Measurements from ENCODE around the gene GNAT2. TPM values are rescaled to one million over a fixed set of nuclear protein-coding genes. Genes with fewer than 3 reads are reported as not detected.

Gene GNAT2
- total and polyA plus RNA-seq, 7 donors = 0.10 TPM; not detected in 6

DNA sequence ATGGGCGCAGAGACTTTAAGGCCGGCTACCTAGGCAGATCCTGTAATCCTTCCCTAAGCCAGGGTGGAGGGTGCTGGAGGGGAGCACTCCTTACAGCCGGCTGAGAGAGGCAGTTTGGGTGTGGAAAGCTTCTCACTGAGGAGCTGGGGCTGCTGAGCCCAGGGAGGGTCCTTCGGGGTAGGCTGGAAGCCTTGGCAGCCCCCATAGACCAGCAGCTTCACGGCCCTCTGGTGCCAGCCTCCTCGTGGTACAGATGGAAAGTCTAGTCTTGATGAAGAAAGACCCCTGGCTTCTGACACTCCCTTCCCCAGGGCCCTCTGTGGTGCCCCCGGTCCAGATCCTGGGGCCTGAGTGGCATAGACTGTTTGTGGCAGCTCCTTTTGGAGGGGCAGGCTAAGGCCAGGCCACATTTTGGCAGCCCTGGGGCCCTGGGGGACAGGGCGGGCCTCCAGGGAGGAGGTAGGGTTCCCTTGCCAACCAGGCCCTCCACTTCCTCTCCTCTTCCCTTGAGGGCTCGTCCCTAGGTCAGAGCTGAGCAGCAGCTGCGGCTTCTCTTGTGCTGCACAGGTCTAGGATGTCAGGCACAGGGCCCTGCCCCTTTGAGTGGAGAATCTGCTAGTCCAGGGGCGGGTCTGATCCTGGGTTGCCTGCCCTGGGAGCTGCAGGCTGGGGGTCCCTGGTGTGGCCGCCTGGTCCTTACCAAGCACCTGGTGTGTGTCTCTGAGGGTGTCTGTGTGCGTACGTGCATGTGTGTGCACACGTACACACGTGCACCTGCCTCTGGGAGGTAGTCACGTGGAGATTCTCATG, 5.0 kb upstream of the GNAT2 start:
- intact Hi-C loops (cut with DNase I) = no loop called here
- Histone ChIP-seq H3K9me3 (no peaks in the 10 kb centered on the region), H3K36me3 (peaks cover 11 to 33% (median 23%) of the 10 kb centered on the region in 4 donors), H3K4me1 (peaks cover 0 to 47% (median 37%) of the 10 kb centered on the region in 4 donors), H3K27ac (peak overlapping the region; percentile 0 to 38 (median 29)), H3K4me3 (no peak overlapping the region), H3K27me3 (no peaks in the 10 kb centered on the region)
- no peak for TF ChIP-seq EP300 (IDR thresholded peaks at IDR 0.05)
- TF ChIP-seq CTCF (IDR thresholded peaks at IDR 0.05) = no peak
- no peak for TF ChIP-seq POLR2AphosphoS5 (IDR thresholded peaks at IDR 0.05)
- TF ChIP-seq POLR2A (IDR thresholded peaks at IDR 0.05) = no peak
- DNase-seq = no peak
- 62 to 85% methylated on average over 17 of the region's 17 CpGs for WGBS, 2 donors

DNA sequence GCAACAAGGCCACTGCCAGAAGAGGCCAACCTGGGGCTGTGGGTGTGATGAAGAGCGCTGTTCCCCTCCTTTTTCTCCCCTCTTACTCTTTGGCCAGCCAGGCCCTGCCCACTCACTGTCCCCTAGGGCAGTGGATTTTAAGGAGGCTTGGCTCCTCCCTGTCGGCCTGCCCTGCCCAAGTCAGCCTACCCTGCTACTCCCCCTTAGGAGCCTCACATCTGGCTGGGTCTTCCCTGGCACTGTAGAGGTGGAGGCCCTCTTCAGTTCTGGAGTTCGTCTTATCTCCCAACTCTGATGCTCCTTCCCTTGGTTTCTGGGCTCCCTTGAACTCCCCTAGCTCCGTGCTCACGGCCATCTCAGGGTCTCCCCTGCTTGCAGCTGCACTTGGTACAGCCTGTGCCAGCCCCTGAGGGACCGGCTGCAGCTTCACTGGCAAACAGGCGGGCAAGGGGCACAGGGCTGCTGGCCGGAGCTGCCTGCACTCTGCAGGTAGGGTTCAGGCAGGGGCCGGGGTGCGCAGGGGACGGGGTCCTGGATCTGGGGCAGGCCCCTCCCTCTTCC, 4.3 kb upstream of the GNAT2 start:
- DNase-seq = no peak
- H3K4me3 ChIP-seq = no peak overlapping the region
- peak overlapping the region in 3 of 4 donors; percentile 0 to 31 (median 27) for H3K27ac ChIP-seq
- H3K4me1 ChIP-seq = peaks cover 0 to 54% (median 43%) of the 10 kb centered on the region in 4 donors
- no peaks in the 10 kb centered on the region for H3K27me3 ChIP-seq
- TF ChIP-seq EP300 (IDR thresholded peaks at IDR 0.05) (no peak), POLR2A (IDR thresholded peaks at IDR 0.05) (no peak), POLR2AphosphoS5 (IDR thresholded peaks at IDR 0.05) (no peak), CTCF (IDR thresholded peaks at IDR 0.05) (no peak)
- intact Hi-C loops (cut with DNase I) = no loop called here
- no peaks in the 10 kb centered on the region for H3K9me3 ChIP-seq
- whole genome bisulfite sequencing, 2 donors = 66 to 87% methylated on average over 11 of the region's 11 CpGs
- H3K36me3 ChIP-seq = peaks cover 6 to 25% (median 16%) of the 10 kb centered on the region in 4 donors

DNA sequence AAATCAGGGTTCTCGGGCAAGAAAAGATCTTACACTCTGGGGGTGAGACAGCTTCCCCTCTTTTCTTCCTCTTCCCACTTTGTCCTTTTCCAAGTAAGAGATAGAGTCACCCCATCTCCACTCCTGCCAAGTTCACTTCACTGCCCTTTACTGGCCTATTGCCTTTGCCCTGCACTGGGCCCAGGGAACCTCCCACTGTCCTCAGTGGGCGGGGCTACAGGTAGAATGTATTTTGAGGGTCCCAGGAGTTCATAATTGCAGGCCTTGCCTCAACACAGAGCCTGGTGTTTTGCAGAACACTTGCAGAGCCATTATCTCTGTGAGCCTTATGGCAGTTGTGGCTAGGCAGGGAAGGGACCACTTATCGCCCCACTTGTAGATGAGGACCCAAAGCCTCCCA, 3.5 kb upstream of the GNAT2 start:
- no peak for DNase-seq
- Histone ChIP-seq H3K36me3 (peaks cover 5 to 19% (median 9%) of the 10 kb centered on the region in 4 donors), H3K27ac (no peak overlapping the region), H3K4me3 (no peak overlapping the region), H3K27me3 (no peaks in the 10 kb centered on the region), H3K4me1 (peaks cover 0 to 54% (median 43%) of the 10 kb centered on the region in 4 donors), H3K9me3 (no peaks in the 10 kb centered on the region)
- TF ChIP-seq CTCF (IDR thresholded peaks at IDR 0.05) (no peak), POLR2AphosphoS5 (IDR thresholded peaks at IDR 0.05) (no peak), EP300 (IDR thresholded peaks at IDR 0.05) (no peak), POLR2A (IDR thresholded peaks at IDR 0.05) (no peak)
- WGBS, 2 donors = 91 to 93% methylated on average over 3 of the region's 3 CpGs
- intact Hi-C loops (cut with DNase I) = no loop called here

GRCh38 chr1:109622137-109622892, 2.9 kb upstream of the GNAT2 start:
- H3K36me3 ChIP-seq = peaks cover 0 to 13% (median 9%) of the 10 kb centered on the region in 4 donors
- no peak for DNase-seq
- WGBS, 2 donors = 87 to 91% methylated on average over 11 of the region's 11 CpGs
- H3K9me3 ChIP-seq = no peaks in the 10 kb centered on the region
- no peak overlapping the region for H3K4me3 ChIP-seq
- H3K27ac ChIP-seq = peak overlapping the region in 1 of 4 donors; percentile 16
- peaks cover 0 to 59% (median 45%) of the 10 kb centered on the region in 4 donors for H3K4me1 ChIP-seq
- no peak for TF ChIP-seq POLR2AphosphoS5 (IDR thresholded peaks at IDR 0.05)
- no peak for TF ChIP-seq CTCF (IDR thresholded peaks at IDR 0.05)
- TF ChIP-seq POLR2A (IDR thresholded peaks at IDR 0.05) = no peak
- TF ChIP-seq EP300 (IDR thresholded peaks at IDR 0.05) = no peak
- H3K27me3 ChIP-seq = no peaks in the 10 kb centered on the region
- intact Hi-C loops (cut with DNase I) = no loop called here
